COLO829 (cell line): ENCODE results near the gene SCP2.

Source experiments
- DNase-seq: peaks from one replicate; pipeline ENCODE4 v3.0.0; 2012; ENCODE audit warnings: low spot score

The SCP2 gene

GRCh38 chr1:53068314-53069099 is 141.4 kb downstream of the SCP2 start:
- no peak for DNase-seq

GRCh38 chr1:53069265-53069662 is 142.2 kb downstream of the SCP2 start:
- DNase-seq = no peak

GRCh38 chr1:53069663-53070327 is 142.7 kb downstream of the SCP2 start:
- no peak for DNase-seq

- no peak for DNase-seq
Measured at GRCh38 chr1:53070621-53071020, 143.5 kb downstream of the SCP2 start.

- no peak for DNase-seq
Measured at GRCh38 chr1:53071167-53071865, 144.2 kb downstream of the SCP2 start.

GRCh38 chr1:53071915-53072314 is 144.8 kb downstream of the SCP2 start:
- DNase-seq = no peak

- no peak for DNase-seq
Measured at GRCh38 chr1:53073287-53073686, 146.2 kb downstream of the SCP2 start.

GRCh38 chr1:53073868-53074311 is 146.8 kb downstream of the SCP2 start:
- DNase-seq = no peak

- DNase-seq = no peak
Measured at GRCh38 chr1:53074313-53075154, 147.5 kb downstream of the SCP2 start.

GRCh38 chr1:53075206-53075605 is 148.1 kb downstream of the SCP2 start:
- no peak for DNase-seq

- DNase-seq = no peak
Measured at GRCh38 chr1:53075761-53076163, 148.7 kb downstream of the SCP2 start.

GRCh38 chr1:53076165-53076564 is 149.1 kb downstream of the SCP2 start:
- DNase-seq = no peak

GRCh38 chr1:53076721-53077598 is 149.9 kb downstream of the SCP2 start:
- DNase-seq = no peak

GRCh38 chr1:53077599-53077965 is 150.5 kb downstream of the SCP2 start:
- no peak for DNase-seq

GRCh38 chr1:53078333-53079101 is 151.4 kb downstream of the SCP2 start:
- no peak for DNase-seq

- no peak for DNase-seq
Measured at GRCh38 chr1:53079251-53079650, 152.2 kb downstream of the SCP2 start.

- no peak for DNase-seq
Measured at GRCh38 chr1:53080041-53080440, 153.0 kb downstream of the SCP2 start.

- DNase-seq = no peak
Measured at GRCh38 chr1:53080769-53081168, 153.7 kb downstream of the SCP2 start.

- no peak for DNase-seq
Measured at GRCh38 chr1:53081384-53082066, 154.4 kb downstream of the SCP2 start.
